Measurements from ENCODE around the gene ARSJ.
"Not testable (repeated sequence)": the region's sequence is repeated elsewhere in the genome, so short reads cannot be mapped to it uniquely, and the experiment has no call there.

Gene ARSJ

DNA sequence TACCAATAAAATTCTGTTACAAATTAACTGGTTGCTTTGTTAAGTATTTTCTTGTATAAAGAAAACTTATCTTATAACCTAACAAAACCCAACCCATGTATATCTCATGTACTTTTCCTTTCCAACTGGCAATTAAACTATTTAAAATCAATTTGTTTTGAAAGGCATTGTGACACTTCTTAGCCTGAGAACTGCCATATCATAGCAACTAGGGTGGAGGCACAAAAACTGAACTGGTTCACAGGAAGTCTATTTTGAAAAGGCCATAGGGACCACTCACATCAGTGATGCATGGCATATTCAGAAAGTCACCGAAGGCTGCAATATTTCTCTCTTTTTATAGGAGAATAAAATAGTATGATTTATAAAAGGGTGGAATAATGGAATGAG is 40.5 kb upstream of the ARSJ start:
- no peak overlapping the region for H3K4me3 ChIP-seq (ENCODE audit: control insufficient read depth, low read depth, low read length)
- TF ChIP-seq CTCF (IDR thresholded peaks at IDR 0.05; ENCODE audit: control insufficient read depth, insufficient read depth, low read depth, low read length, missing control alignments): no peak
- DNase-seq (ENCODE audit: low read depth): no peak

DNA sequence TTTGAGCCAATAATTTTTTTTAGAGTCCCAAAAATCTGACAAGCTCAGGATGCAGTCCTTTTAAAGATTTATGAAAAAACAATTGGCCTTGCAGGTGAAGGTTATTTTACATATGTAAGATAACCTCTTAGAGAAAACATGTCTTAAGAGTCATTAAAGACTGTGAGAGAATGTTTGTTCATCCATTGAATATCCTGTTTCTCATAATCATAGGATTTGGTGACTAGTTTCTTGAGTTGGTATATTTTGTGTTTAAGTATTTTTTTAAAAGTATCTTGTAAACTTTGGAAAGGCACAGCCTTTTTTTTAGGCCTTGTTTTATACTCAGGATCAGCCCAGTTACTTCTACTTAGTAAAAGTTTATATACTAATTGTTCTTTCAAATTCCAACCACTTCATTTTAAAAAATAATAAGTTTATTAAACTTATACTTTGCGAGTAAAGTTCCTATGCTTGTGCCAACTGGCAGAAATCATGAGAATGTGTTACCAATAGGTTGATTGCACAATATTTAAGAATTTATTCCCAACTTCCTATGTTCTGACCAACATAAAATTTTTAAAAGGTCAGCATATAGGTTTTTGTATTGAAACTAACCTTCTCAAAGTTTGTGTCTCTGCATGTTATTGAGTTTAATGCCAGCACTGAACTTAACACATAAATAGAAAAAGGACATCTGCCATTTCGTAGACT is 40.0 kb upstream of the ARSJ start:
- H3K4me3 ChIP-seq (ENCODE audit: control insufficient read depth, low read depth, low read length): no peak overlapping the region
- DNase-seq (ENCODE audit: low read depth): no peak
- no peak for TF ChIP-seq CTCF (IDR thresholded peaks at IDR 0.05; ENCODE audit: control insufficient read depth, insufficient read depth, low read depth, low read length, missing control alignments)

DNA sequence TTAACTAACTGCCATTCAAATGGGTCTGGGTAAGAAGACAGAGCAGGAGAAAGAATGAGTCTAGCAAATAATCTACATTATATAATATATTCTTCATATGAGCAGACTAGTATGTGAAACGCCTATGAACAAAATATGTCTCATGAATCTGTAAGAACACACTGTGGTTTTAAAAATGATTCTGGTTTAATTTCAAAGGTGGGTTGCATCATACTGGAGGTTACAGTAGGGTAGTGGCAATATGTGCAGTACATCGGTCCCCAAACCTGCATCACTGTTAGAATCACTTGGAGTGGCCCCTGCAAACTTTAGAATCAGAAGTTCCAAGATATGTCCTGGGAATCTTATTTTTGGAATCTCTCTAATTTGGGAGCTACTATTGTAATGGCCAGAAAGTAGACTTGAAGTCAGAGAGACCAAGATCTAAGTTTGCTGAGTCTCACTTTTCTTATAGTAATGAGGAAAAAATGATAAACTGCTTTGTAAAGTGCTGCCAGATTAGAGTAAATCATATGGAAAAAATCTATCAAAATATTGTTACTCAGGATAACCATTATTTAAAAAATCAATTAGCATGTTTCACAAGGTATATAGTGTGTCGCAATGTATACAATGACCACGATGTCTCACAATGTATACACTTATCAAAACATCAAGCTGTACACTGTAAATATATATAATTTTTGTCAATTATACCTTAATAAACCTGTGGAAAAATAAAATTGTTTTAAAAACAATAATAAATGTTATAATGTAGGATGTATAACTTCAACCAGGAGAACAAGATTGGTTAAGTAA is 37.9 kb upstream of the ARSJ start:
- TF ChIP-seq CTCF (IDR thresholded peaks at IDR 0.05; ENCODE audit: control insufficient read depth, insufficient read depth, low read depth, low read length, missing control alignments): no peak
- no peak overlapping the region for H3K4me3 ChIP-seq (ENCODE audit: control insufficient read depth, low read depth, low read length)
- no peak for DNase-seq (ENCODE audit: low read depth)

DNA sequence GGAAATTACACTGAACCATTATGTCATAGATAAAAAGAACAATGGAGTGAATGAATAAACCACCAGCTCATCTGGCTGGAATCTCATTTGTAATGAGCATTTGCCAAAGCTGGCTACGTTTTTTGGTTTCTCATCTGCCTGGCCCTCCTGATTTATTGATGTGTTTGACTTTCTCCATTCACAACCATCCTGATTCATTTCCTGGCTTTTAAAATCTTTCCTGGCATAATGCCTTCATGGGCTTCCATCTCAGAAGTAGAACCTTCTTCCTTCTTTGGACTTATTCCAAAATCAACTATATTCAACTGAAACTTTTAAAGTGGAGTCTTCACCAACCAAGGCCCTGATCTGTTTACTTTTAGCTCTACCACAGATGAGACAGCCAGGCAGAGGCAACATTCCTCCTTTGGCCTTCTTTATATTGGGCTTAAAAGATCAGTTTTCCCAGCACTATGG is 36.0 kb upstream of the ARSJ start:
- peak; percentile 99 for DNase-seq (ENCODE audit: low read depth)
- H3K4me3 ChIP-seq (ENCODE audit: control insufficient read depth, low read depth, low read length): no peak overlapping the region
- TF ChIP-seq CTCF (IDR thresholded peaks at IDR 0.05; ENCODE audit: control insufficient read depth, insufficient read depth, low read depth, low read length, missing control alignments): no peak

DNA sequence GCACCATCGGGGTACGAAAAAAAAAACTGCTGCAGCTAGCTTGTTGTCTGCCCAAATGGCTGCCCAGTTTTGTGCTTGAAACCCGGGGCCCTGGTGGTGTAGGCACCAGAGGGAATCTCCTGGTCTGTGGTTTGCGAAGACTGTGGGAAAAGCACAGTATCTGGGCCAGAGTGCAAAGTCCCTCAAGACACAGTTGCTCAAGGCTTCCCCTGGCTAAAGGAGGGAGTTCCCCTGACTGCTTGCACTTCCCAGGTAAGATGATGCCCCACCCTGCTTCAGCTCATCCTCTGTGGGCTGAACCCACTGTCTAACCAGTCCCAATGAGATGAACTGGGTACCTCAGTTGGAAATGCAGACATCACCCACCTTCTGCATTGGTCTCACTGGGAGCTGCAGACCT is 33.8 kb upstream of the ARSJ start:
- H3K4me3 ChIP-seq (ENCODE audit: control insufficient read depth, low read depth, low read length); DNase-seq (ENCODE audit: low read depth): not testable (repeated sequence)

DNA sequence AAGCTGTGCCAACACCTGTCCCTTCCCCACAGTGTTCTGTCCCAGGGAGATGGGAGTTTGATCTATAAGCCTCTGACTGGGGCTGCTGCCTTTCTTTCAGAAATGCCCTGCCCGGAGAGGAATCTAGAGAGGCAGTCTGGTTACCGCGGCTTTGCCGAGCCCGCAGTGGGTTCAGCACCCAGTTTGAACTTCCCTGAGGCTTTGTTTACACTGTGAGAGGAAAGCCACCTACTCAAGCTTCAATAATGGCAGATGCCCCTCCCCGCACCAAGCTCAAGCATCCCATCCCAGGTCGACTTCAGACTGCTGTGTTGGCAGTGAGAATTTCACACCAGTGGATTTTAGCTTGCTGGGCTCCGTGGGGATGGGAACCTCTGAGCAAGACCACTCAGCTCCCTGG is 33.3 kb upstream of the ARSJ start:
- DNase-seq (ENCODE audit: low read depth): no peak
- no peak for TF ChIP-seq CTCF (IDR thresholded peaks at IDR 0.05; ENCODE audit: control insufficient read depth, insufficient read depth, low read depth, low read length, missing control alignments)
- H3K4me3 ChIP-seq (ENCODE audit: control insufficient read depth, low read depth, low read length): no peak overlapping the region

Measured in AG09309 (cell line).